BLaER1 treated with 17β-estradiol and CSF1 and Interleukin-3, amounts not matched to agents 10 nM and 100 nM (cell line): ENCODE measurements around the gene GNB1.

ENCODE experiments used
- H3K27ac ChIP-seq, 11 experiments: shearing (Covaris generic); formaldehyde crosslinking; 2 replicates each; pipeline ENCODE4 v1.8.1; 2022
- H3K27me3 ChIP-seq, 11 experiments: shearing (Covaris generic); formaldehyde crosslinking; 2 replicates each; pipeline ENCODE4 v1.8.1; 2022
- H3K36me3 ChIP-seq, 11 experiments: shearing (Covaris generic); formaldehyde crosslinking; 2 replicates each; pipeline ENCODE4 v1.8.1; 2022
- H3K4me1 ChIP-seq, 10 experiments: shearing (Covaris generic); formaldehyde crosslinking; 2 replicates each; pipeline ENCODE4 v1.8.1; 2022
- H3K4me2 ChIP-seq, 11 experiments: shearing (Covaris generic); formaldehyde crosslinking; 2 replicates each; pipeline ENCODE4 v1.8.1; 2022
- H3K4me3 ChIP-seq, 10 experiments: shearing (Covaris generic); formaldehyde crosslinking; 2 replicates each; pipeline ENCODE4 v1.8.1; 2022
- H3K9ac ChIP-seq, 11 experiments: shearing (Covaris generic); formaldehyde crosslinking; 2 replicates each; pipeline ENCODE4 v1.8.1; 2022
- H3K9me3 ChIP-seq, 11 experiments: shearing (Covaris generic); formaldehyde crosslinking; replicated peaks in 1 of 11; 2 replicates each; pipeline ENCODE4 v1.8.1; 2022
- H4K20me1 ChIP-seq, 11 experiments: shearing (Covaris generic); formaldehyde crosslinking; 2 replicates each; pipeline ENCODE4 v1.8.1; 2022
- Cebpa-rat ChIP-seq, 11 experiments: shearing (Covaris generic); IDR thresholded peaks; 2 replicates each; pipeline ENCODE4 v1.8.1; 2022

Gene GNB1

GRCh38 chr1:1907098-1907736 lies 16.3 kb upstream of the GNB1 start:
- Histone ChIP-seq H3K9me3 (peaks cover 0 to 9% (median 7%) of the 10 kb centered on the region in 11 experiments; a peak in 17 of 22 replicates), H4K20me1 (peaks cover 0 to 10% (median 0%) of the 10 kb centered on the region in 11 experiments; a peak in 3 of 22 replicates), H3K27me3 (no peaks in the 10 kb centered on the region), H3K36me3 (no peaks in the 10 kb centered on the region), H3K9ac (peak overlapping the region; percentile 22 to 96 (median 91); a peak in 20 of 22 replicates), H3K4me1 (peaks cover 32 to 60% (median 49%) of the 10 kb centered on the region in 10 experiments), H3K4me2 (peak overlapping the region; percentile 90 to 100 (median 99)), H3K4me3 (peak overlapping the region in 2 of 10 experiments; percentile 67 to 72; a peak in 2 of 20 replicates), H3K27ac (peak overlapping the region in 10 of 11 experiments; percentile 5 to 94 (median 89); a peak in 19 of 22 replicates)
- TF ChIP-seq Cebpa-rat (IDR thresholded peaks at IDR 0.05), result no peak

- H3K36me3 ChIP-seq, result no peaks in the 10 kb centered on the region
- TF ChIP-seq Cebpa-rat (IDR thresholded peaks at IDR 0.05), result no peak
- peak overlapping the region; percentile 90 to 100 (median 99) for H3K4me2 ChIP-seq
- peaks cover 37 to 68% (median 57%) of the 10 kb centered on the region in 10 experiments for H3K4me1 ChIP-seq
- peak overlapping the region; percentile 22 to 96 (median 91); a peak in 18 of 22 replicates for H3K9ac ChIP-seq
- H3K27ac ChIP-seq, result peak overlapping the region in 10 of 11 experiments; percentile 5 to 94 (median 89); a peak in 18 of 22 replicates
- H4K20me1 ChIP-seq, result peaks cover 0 to 10% (median 0%) of the 10 kb centered on the region in 11 experiments; a peak in 4 of 22 replicates
- H3K9me3 ChIP-seq, result peaks cover 0 to 9% (median 7%) of the 10 kb centered on the region in 11 experiments; a peak in 17 of 22 replicates
- no peaks in the 10 kb centered on the region for H3K27me3 ChIP-seq
- H3K4me3 ChIP-seq, result no peak overlapping the region
Measured at GRCh38 chr1:1906185-1907097, 15.6 kb upstream of the GNB1 start.

GRCh38 chr1:1903224-1903623 lies 12.3 kb upstream of the GNB1 start:
- H3K27me3 ChIP-seq, result no peaks in the 10 kb centered on the region
- peaks cover 0 to 9% (median 7%) of the 10 kb centered on the region in 11 experiments; a peak in 17 of 22 replicates for H3K9me3 ChIP-seq
- H3K36me3 ChIP-seq, result no peaks in the 10 kb centered on the region
- no peak overlapping the region for H3K4me3 ChIP-seq
- H3K27ac ChIP-seq, result no peak overlapping the region
- no peak overlapping the region for H3K4me2 ChIP-seq
- peaks cover 0 to 10% (median 0%) of the 10 kb centered on the region in 11 experiments; a peak in 4 of 22 replicates for H4K20me1 ChIP-seq
- peaks cover 38 to 78% (median 66%) of the 10 kb centered on the region in 10 experiments for H3K4me1 ChIP-seq
- H3K9ac ChIP-seq, result no peak overlapping the region
- TF ChIP-seq Cebpa-rat (IDR thresholded peaks at IDR 0.05), result no peak

GRCh38 chr1:1901641-1902294 lies 10.9 kb upstream of the GNB1 start:
- H3K9ac ChIP-seq, result peak overlapping the region in 7 of 11 experiments; percentile 2 to 59 (median 46); a peak in 11 of 22 replicates

GRCh38 chr1:1900883-1901640 lies 10.2 kb upstream of the GNB1 start:
- H3K4me3 ChIP-seq, result peak overlapping the region in 1 of 10 experiments; percentile 22; a peak in 1 of 20 replicates
- no peaks in the 10 kb centered on the region for H3K27me3 ChIP-seq
- peak overlapping the region in 7 of 11 experiments; percentile 21 to 85 (median 45); a peak in 12 of 22 replicates for H3K27ac ChIP-seq
- peaks cover 30 to 78% (median 65%) of the 10 kb centered on the region in 10 experiments for H3K4me1 ChIP-seq
- H3K4me2 ChIP-seq, result peak overlapping the region; percentile 43 to 99 (median 92); a peak in 21 of 22 replicates
- TF ChIP-seq Cebpa-rat (IDR thresholded peaks at IDR 0.05), result no peak
- H3K9ac ChIP-seq, result peak overlapping the region in 6 of 11 experiments; percentile 32 to 59 (median 50); a peak in 11 of 22 replicates
- peaks cover 0 to 1% (median 0%) of the 10 kb centered on the region in 11 experiments; a peak in 1 of 22 replicates for H4K20me1 ChIP-seq
- no peaks in the 10 kb centered on the region for H3K36me3 ChIP-seq
- H3K9me3 ChIP-seq, result peaks cover 0 to 9% (median 7%) of the 10 kb centered on the region in 11 experiments; a peak in 17 of 22 replicates

More at GRCh38 chr1:1901641-1902294, 10.9 kb upstream of the GNB1 start:
- no peaks in the 10 kb centered on the region for H3K36me3 ChIP-seq
- no peak for TF ChIP-seq Cebpa-rat (IDR thresholded peaks at IDR 0.05)
- H3K27ac ChIP-seq, result peak overlapping the region in 6 of 11 experiments; percentile 37 to 85 (median 50); a peak in 13 of 22 replicates
- H3K4me1 ChIP-seq, result peaks cover 32 to 78% (median 65%) of the 10 kb centered on the region in 10 experiments
- H4K20me1 ChIP-seq, result peaks cover 0 to 5% (median 0%) of the 10 kb centered on the region in 11 experiments; a peak in 4 of 22 replicates
- H3K27me3 ChIP-seq, result no peaks in the 10 kb centered on the region
- peak overlapping the region in 1 of 10 experiments; percentile 22; a peak in 1 of 20 replicates for H3K4me3 ChIP-seq
- H3K4me2 ChIP-seq, result peak overlapping the region; percentile 43 to 99 (median 92)
- peaks cover 0 to 9% (median 7%) of the 10 kb centered on the region in 11 experiments; a peak in 17 of 22 replicates for H3K9me3 ChIP-seq

- Histone ChIP-seq H3K4me1 (peaks cover 38 to 78% (median 73%) of the 10 kb centered on the region in 10 experiments), H3K4me2 (peak overlapping the region; percentile 67 to 99 (median 92)), H3K36me3 (no peaks in the 10 kb centered on the region), H3K9ac (peak overlapping the region in 9 of 11 experiments; percentile 22 to 77 (median 62); a peak in 19 of 22 replicates), H3K9me3 (peaks cover 0 to 9% (median 7%) of the 10 kb centered on the region in 11 experiments; a peak in 17 of 22 replicates), H4K20me1 (peaks cover 0 to 12% (median 0%) of the 10 kb centered on the region in 11 experiments; a peak in 7 of 22 replicates), H3K4me3 (peak overlapping the region in 6 of 10 experiments; percentile 2 to 48 (median 8); a peak in 3 of 20 replicates), H3K27me3 (no peaks in the 10 kb centered on the region), H3K27ac (peak overlapping the region in 9 of 11 experiments; percentile 31 to 85 (median 67); a peak in 17 of 22 replicates)
- no peak for TF ChIP-seq Cebpa-rat (IDR thresholded peaks at IDR 0.05)
Measured at GRCh38 chr1:1899967-1900327, 9.1 kb upstream of the GNB1 start.

GRCh38 chr1:1899266-1899966 lies 8.5 kb upstream of the GNB1 start:
- H4K20me1 ChIP-seq, result peaks cover 0 to 17% (median 3%) of the 10 kb centered on the region in 11 experiments; a peak in 7 of 22 replicates
- H3K4me1 ChIP-seq, result peaks cover 44 to 80% (median 78%) of the 10 kb centered on the region in 10 experiments
- H3K27me3 ChIP-seq, result no peaks in the 10 kb centered on the region
- H3K4me3 ChIP-seq, result peak overlapping the region in 7 of 10 experiments; percentile 2 to 48 (median 11); a peak in 5 of 20 replicates
- no peaks in the 10 kb centered on the region for H3K36me3 ChIP-seq
- H3K4me2 ChIP-seq, result peak overlapping the region; percentile 67 to 99 (median 92)
- peak overlapping the region in 10 of 11 experiments; percentile 22 to 77 (median 58); a peak in 18 of 22 replicates for H3K9ac ChIP-seq
- no peak for TF ChIP-seq Cebpa-rat (IDR thresholded peaks at IDR 0.05)
- peak overlapping the region in 9 of 11 experiments; percentile 31 to 85 (median 67); a peak in 17 of 22 replicates for H3K27ac ChIP-seq
- peaks cover 0 to 9% (median 7%) of the 10 kb centered on the region in 11 experiments; a peak in 17 of 22 replicates for H3K9me3 ChIP-seq
